Smooth muscle cell (in vitro differentiated cells): ENCODE measurements around the gene SERAC1. TPM values are rescaled to one million over a fixed set of nuclear protein-coding genes. Genes with fewer than 3 reads are reported as not detected.

Experiments
- DNase-seq: peaks from one replicate; lab custom pipeline; 2025; ENCODE audit not compliant: unreplicated experiment; lab: John Stamatoyannopoulos, UW
- H2AFZ ChIP-seq: fragments of 200-600 bp; sonication (generic); 2 replicates; pipeline ENCODE4 v1.6.0; 2016; ENCODE audit warnings: antibody characterized with exemption, low read depth, mild to moderate bottlenecking
- H3F3A ChIP-seq: fragments of 200-600 bp; sonication (generic); 2 replicates; pipeline ENCODE4 v1.6.0; 2017; ENCODE audit warnings: antibody characterized with exemption, low read depth
- H3K27ac ChIP-seq: fragments of 200-600 bp; sonication (generic); 2 replicates; pipeline ENCODE4 v1.5.1; 2016; ENCODE audit warnings: low read depth, mild to moderate bottlenecking
- H3K27me3 ChIP-seq: fragments of 200-600 bp; sonication (generic); 2 replicates; pipeline ENCODE4 v1.6.1; 2016; ENCODE audit warnings: low read depth, mild to moderate bottlenecking
- H3K36me3 ChIP-seq: fragments of 200-600 bp; sonication (generic); 2 replicates; pipeline ENCODE4 v1.5.1; 2016; ENCODE audit warnings: low read depth
- H3K4me1 ChIP-seq: fragments of 200-600 bp; sonication (generic); 2 replicates; pipeline ENCODE4 v1.5.1; 2016; ENCODE audit warnings: low read depth
- H3K4me2 ChIP-seq: fragments of 200-600 bp; sonication (generic); 2 replicates; pipeline ENCODE4 v1.6.0; 2016; ENCODE audit warnings: mild to moderate bottlenecking
- H3K4me3 ChIP-seq: fragments of 200-600 bp; sonication (generic); 2 replicates; pipeline ENCODE4 v1.5.1; 2016; ENCODE audit warnings: mild to moderate bottlenecking
- H3K79me2 ChIP-seq: fragments of 200-600 bp; sonication (generic); 2 replicates; pipeline ENCODE4 v1.6.0; 2016; ENCODE audit warnings: low read depth, mild to moderate bottlenecking
- H3K9ac ChIP-seq: fragments of 200-600 bp; sonication (generic); 2 replicates; pipeline ENCODE4 v1.6.0; 2016; ENCODE audit warnings: low read depth
- H3K9me3 ChIP-seq: fragments of 200-600 bp; sonication (generic); replicated peaks from 2 replicates; pipeline ENCODE4 v1.5.1; 2016; ENCODE audit warnings: low read depth
- H4K20me1 ChIP-seq: fragments of 200-600 bp; sonication (generic); 2 replicates; pipeline ENCODE4 v1.6.0; 2016; ENCODE audit warnings: low read depth
- CTCF ChIP-seq: fragments of 200-600 bp; sonication (generic); IDR thresholded peaks from 2 replicates; pipeline ENCODE4 v1.5.1; 2017; ENCODE audit warnings: borderline replicate concordance, mild to moderate bottlenecking, antibody characterized with exemption; ENCODE audit not compliant: insufficient read depth, poor library complexity, severe bottlenecking
- WGBS: methylation state at CpG from one replicate; pipeline ENCODE4 v1.1.7; 2016; ENCODE audit warnings: low lambda C conversion rate; 5-methylcytosine and 5-hydroxymethylcytosine counted together
- polyA plus RNA-seq: library from polyadenylated mRNA; unstranded; fragments of >200 nt; fragmentation: Nextera tagmentation; extraction: Ambion mirVana; gene quantifications from 2 replicates; pipeline ENCODE4 v1.2.1, GENCODE V29; 2016
- total RNA-seq: library from RNA; depleted of rRNA; stranded (reverse); fragments of >200 nt; gene quantifications from 2 replicates; pipeline ENCODE4 v1.2.3, GENCODE V29; 2014

The SERAC1 gene
- total and polyA plus RNA-seq, 2 experiments from 2014 or later: 2.6 to 5.6 TPM

DNA sequence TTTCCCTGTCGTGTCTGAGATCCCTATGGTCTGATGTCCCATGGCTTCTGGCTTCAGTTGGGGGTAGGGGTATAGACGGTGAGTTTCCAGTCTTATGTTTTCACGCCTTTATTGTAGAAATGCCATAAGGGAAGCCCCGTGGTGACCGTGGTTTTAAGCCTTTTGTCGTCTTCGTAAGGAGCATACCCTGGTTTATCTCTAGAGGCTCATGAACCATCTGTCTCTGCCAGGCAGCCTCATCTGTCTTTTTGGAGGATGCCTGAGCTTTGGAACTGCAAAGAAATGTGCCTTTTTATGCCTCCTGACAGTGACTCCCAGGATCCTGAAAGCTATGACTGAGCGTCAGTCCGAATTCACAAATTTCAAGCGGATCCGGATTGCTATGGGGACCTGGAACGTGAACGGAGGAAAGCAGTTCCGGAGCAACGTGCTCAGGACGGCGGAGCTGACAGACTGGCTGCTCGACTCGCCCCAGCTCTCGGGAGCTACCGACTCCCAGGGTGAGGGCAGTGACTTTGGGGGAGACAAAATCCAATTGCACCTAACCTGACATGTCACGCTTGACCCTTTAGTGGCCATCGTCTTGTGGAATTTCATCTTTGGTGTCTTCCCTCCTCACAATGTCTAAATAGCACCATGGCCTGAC is 101.8 kb downstream of the SERAC1 start:
- DNase-seq: no peak
- no peak overlapping the region for H3K9ac ChIP-seq
- WGBS: 95% methylated on average over 23 of the region's 23 CpGs
- TF ChIP-seq CTCF: no peak
- no peaks in the 10 kb centered on the region for H3K27me3 ChIP-seq
- no peaks in the 10 kb centered on the region for H3F3A ChIP-seq
- no peaks in the 10 kb centered on the region for H3K9me3 ChIP-seq
- no peaks in the 10 kb centered on the region for H3K4me1 ChIP-seq
- no peaks in the 10 kb centered on the region for H3K79me2 ChIP-seq
- no peak overlapping the region for H3K4me3 ChIP-seq
- H3K27ac ChIP-seq: no peak overlapping the region
- no peaks in the 10 kb centered on the region for H4K20me1 ChIP-seq
- no peak overlapping the region for H3K4me2 ChIP-seq
- no peak overlapping the region for H2AFZ ChIP-seq
- no peaks in the 10 kb centered on the region for H3K36me3 ChIP-seq

DNA sequence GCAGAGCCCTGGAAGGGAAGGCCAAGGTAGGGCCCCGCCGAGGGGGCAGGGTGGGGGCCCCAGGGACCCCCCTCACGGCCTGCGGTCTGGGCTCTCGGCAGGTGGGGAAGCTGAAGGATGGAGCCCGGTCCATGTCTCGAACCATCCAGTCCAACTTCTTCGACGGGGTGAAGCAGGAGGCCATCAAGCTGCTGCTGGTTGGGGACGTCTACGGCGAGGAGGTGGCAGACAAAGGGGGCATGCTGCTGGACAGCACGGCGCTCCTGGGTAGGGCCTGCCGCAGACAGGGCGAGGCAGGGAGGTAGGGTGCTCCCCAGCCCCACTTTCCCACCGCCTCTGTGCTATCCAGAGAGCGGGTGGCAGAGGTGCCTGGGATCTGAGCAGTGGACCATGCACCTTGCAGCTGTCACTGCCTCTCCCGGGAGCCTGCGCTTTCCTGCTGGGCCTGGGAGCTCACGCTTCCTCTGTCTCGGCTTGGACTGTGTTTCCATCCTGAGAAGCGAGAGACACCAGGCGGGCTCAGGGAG is 103.3 kb downstream of the SERAC1 start:
- Histone ChIP-seq H3K79me2 (no peaks in the 10 kb centered on the region), H3K4me2 (no peak overlapping the region), H3K9me3 (no peaks in the 10 kb centered on the region), H4K20me1 (no peaks in the 10 kb centered on the region), H3F3A (no peaks in the 10 kb centered on the region), H3K4me1 (no peaks in the 10 kb centered on the region), H3K4me3 (no peak overlapping the region), H3K36me3 (no peaks in the 10 kb centered on the region), H3K9ac (no peak overlapping the region), H3K27me3 (no peaks in the 10 kb centered on the region), H3K27ac (no peak overlapping the region), H2AFZ (no peak overlapping the region)
- WGBS: 92% methylated on average over 24 of the region's 24 CpGs
- TF ChIP-seq CTCF: no peak
- no peak for DNase-seq

DNA sequence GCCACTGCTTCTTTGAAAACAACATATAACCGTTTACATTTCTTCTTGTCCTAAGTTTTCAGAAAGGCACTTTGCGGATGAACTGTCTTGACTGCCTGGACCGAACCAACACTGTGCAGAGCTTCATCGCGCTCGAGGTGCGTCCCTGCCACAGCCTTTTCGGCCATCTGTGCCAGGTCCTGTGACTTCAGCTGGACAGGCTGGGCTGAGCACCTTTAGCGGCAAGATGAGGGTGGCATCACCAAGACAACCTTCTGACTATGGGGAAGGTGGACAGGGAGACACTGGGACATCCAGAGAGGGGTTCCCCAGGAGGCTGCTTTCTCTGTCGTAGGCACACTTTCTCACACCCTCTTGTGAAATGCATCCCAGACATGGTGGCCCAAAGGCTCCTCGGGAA is 104.3 kb downstream of the SERAC1 start:
- Histone ChIP-seq H2AFZ (no peak overlapping the region), H3K27me3 (no peaks in the 10 kb centered on the region), H4K20me1 (no peaks in the 10 kb centered on the region), H3K4me2 (no peak overlapping the region), H3F3A (no peaks in the 10 kb centered on the region), H3K4me1 (no peaks in the 10 kb centered on the region), H3K79me2 (no peaks in the 10 kb centered on the region), H3K9ac (no peak overlapping the region), H3K27ac (no peak overlapping the region), H3K36me3 (no peaks in the 10 kb centered on the region), H3K4me3 (no peak overlapping the region), H3K9me3 (no peaks in the 10 kb centered on the region)
- no peak for DNase-seq
- no peak for TF ChIP-seq CTCF
- 97% methylated on average over 11 of the region's 11 CpGs for WGBS

GRCh38 chr6:158061709-158062461 is 106.2 kb downstream of the SERAC1 start:
- Histone ChIP-seq H3K4me3 (no peak overlapping the region), H3K36me3 (no peaks in the 10 kb centered on the region), H3F3A (peaks cover 6% of the 10 kb centered on the region), H4K20me1 (no peaks in the 10 kb centered on the region), H3K4me2 (no peak overlapping the region), H3K79me2 (no peaks in the 10 kb centered on the region), H3K27ac (no peak overlapping the region), H3K9ac (no peak overlapping the region), H3K9me3 (no peaks in the 10 kb centered on the region), H2AFZ (no peak overlapping the region), H3K27me3 (no peaks in the 10 kb centered on the region), H3K4me1 (no peaks in the 10 kb centered on the region)
- WGBS: 96% methylated on average over 29 of the region's 29 CpGs
- TF ChIP-seq CTCF: no peak
- no peak for DNase-seq
